Peyer's patch (tissue), 4 donors: Measurements from ENCODE around the gene PIAS1.
"Not testable (repeated sequence)": the region's sequence is repeated elsewhere in the genome, so short reads cannot be mapped to it uniquely, and the experiment has no call there.

ENCODE experiments used
- CTCF ChIP-seq, 6 experiments: fragments of 450-650 bp in 4 of 6; fragments of 200-600 bp in 2 of 6; sonication (generic) in 1 of 6; IDR thresholded peaks; one replicate each; pipeline ENCODE4 v1.5.1; 2017 to 2019; ENCODE audit warnings: antibody characterized with exemption in 6 of 6, mild to moderate bottlenecking in 3 of 6, moderate library complexity in 1 of 6
- POLR2A ChIP-seq, 2 donors: fragments of 450-650 bp; IDR thresholded peaks; one replicate each; pipeline ENCODE4 v1.5.1; 2017; ENCODE audit warnings: antibody characterized with exemption in 2 of 2, mild to moderate bottlenecking in 2 of 2, moderate library complexity in 2 of 2

GRCh38 chr15:68221530-68222431 lies 167.7 kb downstream of the PIAS1 start:
- not testable (repeated sequence) for TF ChIP-seq CTCF, POLR2A (IDR thresholded peaks at IDR 0.05)
